ENCODE measurements around the gene ORC5.
A peak's percentile ranks its signal among the peaks of the same experiment; 100 is the strongest.

DNA sequence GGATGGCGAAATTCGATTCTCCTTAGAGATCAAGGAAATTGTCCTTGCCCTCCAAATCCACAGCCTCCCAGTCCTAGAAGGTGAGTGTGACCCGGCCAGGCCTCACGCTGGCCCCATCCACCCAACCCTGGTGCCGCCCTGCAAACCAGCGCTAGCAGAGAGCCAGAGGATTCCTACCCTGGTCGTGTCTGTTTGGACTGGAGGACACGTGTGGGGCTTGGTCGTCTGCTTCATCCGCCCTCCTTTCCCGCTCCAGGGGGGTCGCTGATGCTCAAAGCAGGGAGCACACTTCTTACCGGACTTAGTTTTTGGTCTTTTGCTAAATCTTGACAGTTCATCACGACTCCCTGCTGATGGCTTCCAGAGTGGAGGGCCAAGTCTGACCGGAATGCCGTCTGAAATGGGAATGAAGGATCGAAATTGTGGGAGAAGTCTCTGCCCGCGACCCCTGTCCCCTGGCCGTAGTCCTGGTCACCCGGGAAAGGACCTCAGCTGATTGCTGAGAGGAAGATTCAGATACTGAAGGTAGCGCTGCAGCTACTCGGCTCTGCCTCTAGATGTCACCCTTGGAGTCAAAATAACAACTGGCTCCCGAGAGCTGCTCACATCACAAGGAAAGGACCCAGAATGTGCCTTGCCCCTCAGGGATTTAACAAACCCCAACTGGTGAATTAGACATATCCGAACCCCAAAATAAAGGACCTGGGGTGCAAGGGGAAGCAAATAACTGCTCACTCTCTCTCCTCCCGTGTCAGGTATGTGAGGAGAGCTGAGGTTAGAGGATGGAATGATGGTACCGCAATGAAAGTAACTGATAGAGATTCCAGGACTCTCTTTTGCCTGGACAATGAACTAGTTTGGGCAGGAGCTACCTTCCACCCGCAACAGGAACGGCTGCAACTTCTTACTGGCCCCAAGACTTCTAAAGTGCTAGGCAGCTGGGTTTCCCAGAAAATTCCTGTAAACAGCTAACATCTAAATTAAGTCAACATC, 23.5 kb upstream of the ORC5 start:
- TF ChIP-seq, protein P1, sequence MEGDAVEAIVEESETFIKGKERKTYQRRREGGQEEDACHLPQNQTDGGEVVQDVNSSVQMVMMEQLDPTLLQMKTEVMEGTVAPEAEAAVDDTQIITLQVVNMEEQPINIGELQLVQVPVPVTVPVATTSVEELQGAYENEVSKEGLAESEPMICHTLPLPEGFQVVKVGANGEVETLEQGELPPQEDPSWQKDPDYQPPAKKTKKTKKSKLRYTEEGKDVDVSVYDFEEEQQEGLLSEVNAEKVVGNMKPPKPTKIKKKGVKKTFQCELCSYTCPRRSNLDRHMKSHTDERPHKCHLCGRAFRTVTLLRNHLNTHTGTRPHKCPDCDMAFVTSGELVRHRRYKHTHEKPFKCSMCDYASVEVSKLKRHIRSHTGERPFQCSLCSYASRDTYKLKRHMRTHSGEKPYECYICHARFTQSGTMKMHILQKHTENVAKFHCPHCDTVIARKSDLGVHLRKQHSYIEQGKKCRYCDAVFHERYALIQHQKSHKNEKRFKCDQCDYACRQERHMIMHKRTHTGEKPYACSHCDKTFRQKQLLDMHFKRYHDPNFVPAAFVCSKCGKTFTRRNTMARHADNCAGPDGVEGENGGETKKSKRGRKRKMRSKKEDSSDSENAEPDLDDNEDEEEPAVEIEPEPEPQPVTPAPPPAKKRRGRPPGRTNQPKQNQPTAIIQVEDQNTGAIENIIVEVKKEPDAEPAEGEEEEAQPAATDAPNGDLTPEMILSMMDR (IDR thresholded peaks at IDR 0.05; ENCODE audit: insufficient read depth, low read length, poor library complexity, severe bottlenecking), result peak; percentile 91
- TF ChIP-seq EZH2phosphoT487 (conservative IDR thresholded peaks at IDR 0.05; ENCODE audit: low read length), result no peak

Data from SU-DHL-6 (cell line).